ELR (cell line): ENCODE results near the gene MLPH.

Experiments
- DNase-seq: peaks from one replicate; pipeline ENCODE4 v3.0.0-alpha.2; 2015; ENCODE audit warnings: low read depth

MLPH gene

DNA sequence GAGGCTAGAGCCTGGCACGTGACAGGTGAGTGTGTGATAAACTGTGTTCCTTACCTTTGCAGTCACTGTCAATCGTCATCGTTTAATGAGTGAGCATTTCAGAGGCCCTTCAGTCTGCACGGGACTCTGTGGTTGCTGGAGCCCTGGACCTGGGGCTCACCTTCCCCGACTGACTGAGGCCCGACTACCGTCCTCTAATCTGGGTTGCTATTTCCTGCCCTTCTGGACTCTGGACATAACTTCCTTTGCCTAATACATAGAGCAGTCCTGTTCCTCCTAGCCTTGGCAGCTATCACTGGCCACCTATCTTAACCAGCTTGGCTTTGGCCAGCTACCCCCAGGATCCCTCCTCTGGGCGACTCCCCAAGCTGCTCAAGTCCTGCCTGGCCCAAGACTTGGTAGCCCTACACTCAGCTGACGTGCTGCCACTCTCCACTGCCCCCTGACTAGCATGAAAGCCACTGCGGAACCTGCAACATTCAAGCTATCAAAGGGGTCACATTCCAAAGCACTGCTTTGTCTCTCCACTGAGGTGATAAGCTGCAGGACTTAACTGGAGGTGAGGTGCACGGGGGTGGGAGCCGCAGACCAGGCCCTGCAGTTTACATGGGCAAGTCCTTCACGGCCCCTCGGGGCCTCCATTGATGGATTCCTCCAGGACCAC, 114.5 kb downstream of the MLPH start:
- DNase-seq: no peak

DNA sequence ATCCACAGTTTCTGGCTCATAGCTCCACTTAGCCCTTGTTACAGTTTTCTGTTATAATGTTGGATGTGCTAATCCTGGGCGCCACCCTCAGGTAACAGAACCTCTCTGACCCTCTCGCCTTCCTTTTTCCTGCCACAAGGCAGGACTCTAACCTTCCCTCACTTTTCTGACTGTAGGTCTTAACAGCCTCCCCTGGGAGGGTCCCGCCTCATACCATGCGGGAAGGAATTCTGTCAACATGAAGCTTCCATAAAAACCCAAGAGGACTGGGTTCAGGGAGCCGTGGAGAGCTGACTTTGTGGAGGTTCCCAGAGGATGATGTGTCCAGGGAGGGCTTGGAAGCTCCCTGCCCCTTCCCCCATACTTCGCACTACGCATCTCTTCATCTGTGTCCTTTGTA, 115.4 kb downstream of the MLPH start:
- no peak for DNase-seq

DNA sequence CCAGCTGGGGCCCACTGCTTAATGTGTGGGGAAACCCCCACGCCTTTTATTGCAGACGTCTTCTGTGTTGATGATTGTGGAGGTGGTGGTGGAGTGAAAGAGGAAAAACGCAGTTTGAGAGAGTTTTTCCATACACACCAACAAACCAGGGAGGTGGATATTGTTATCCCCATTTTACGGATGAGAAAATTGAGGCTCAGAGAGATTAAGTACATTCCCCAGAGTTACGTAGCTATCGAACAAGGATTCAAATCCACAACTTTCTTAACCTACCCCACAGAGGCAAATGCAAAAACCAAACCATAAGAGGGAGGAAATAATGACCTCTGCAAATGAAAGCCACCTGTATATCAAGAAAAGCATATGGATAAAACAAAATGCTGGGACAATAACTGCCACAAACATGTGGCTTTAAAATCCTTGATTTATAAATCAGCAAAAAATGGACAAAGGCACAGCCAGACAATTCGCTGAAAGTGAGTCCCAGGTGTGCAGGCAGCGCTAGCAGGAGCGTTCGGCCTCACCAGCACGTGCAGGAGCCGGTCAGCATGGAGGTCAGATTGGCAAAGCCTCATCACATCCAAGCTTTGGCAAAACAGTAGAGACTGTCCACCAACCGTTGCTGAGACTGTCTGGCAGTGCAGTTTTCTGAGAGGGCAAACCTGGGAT, 116.1 kb downstream of the MLPH start:
- no peak for DNase-seq

DNA sequence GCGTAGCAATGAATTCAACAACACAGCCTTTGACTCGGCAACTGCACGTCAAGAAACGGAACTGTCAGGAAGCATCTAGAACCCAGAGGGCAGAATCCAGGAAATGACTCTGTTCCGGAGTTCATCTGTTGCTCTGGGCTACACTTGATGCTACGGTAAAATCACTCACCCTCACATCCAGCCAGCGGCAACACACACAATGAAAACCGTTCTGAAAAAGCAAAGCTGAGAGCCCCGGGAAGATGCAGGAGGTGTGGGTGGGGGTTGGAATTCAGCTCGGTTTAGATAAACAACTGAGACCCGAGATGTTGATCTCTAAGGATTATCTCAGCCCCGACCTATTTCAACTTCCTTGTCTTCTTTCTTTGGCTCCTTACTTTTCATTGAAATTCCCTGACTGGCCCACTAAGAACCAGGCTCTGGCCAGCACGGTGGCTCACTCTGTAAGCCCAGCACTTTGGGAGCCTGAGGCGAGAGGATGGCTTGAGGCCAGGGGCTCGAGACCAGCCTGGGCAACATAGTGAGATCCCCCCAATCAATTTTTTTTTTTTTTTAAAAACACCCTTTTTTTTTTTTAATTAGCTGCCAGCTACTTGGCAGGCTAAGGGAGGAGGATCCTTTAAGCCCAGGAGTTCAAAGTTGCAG, 116.8 kb downstream of the MLPH start:
- peak; percentile 89 for DNase-seq

DNA sequence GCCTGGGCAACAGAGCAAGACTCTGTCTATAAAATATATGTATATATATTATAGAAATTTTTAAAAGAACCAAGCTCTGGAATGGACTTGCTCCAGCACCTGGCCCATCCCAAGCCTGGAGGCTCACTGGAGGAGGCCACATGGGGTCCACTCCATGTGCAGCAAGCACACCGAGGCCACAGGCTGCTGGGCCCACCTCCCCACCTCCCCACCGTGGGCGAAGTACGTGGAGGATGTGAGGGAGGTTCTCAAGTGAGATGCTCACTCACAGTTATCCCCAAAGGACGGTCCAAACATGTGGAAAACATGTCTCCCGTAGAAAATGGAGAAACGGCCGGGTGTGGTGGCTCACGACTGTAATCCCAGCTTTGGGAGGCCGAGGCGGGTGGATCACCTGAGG, 117.3 kb downstream of the MLPH start:
- no peak for DNase-seq
